Right atrium auricular region (tissue), 2 donors: ENCODE measurements around the gene NIPAL3. TPM values are rescaled to one million over a fixed set of nuclear protein-coding genes. Genes with fewer than 3 reads are reported as not detected.

Experiments
- DNase-seq: peaks from one replicate; pipeline ENCODE4 v3.0.0-alpha.2; 2019; ENCODE audit warnings: low spot score
- H3K27ac ChIP-seq, 2 donors: fragments of 200-600 bp; sonication (generic); 1 replicate in 1 of 2; 2 replicates in 1 of 2; pipeline ENCODE4 v1.5.1; 2016 to 2019
- H3K27me3 ChIP-seq, 2 donors: fragments of 200-600 bp; sonication (generic); one replicate each; pipeline versions ENCODE4 v1.5.1 to v1.6.0; 2017 to 2019
- H3K36me3 ChIP-seq: fragments of 200-600 bp; sonication (generic); one replicate; pipeline ENCODE4 v1.5.1; 2016
- H3K4me1 ChIP-seq, 2 donors: fragments of 200-600 bp; sonication (generic); one replicate each; pipeline versions ENCODE4 v1.5.1 to v1.6.0; 2017 to 2019
- H3K4me3 ChIP-seq, 2 donors: fragments of 200-600 bp; sonication (generic); 1 replicate in 1 of 2; 2 replicates in 1 of 2; pipeline ENCODE4 v1.5.1; 2017 to 2019; ENCODE audit warnings: mild to moderate bottlenecking in 1 of 2, moderate library complexity in 1 of 2
- H3K9me3 ChIP-seq, 2 donors: fragments of 200-600 bp; sonication (generic); one replicate each; pipeline ENCODE4 v1.5.1; 2019
- CTCF ChIP-seq, 2 donors: fragments of 200-600 bp; sonication (generic); IDR thresholded peaks; one replicate each; pipeline ENCODE4 v1.5.1; 2019; ENCODE audit warnings: antibody characterized with exemption in 2 of 2
- total RNA-seq, 2 donors: library from RNA; depleted of rRNA; stranded (reverse); fragments of >200 nt; gene quantifications; one replicate each; pipeline ENCODE4 v1.1.0, GENCODE V29; 2016

Gene NIPAL3
- total RNA-seq, 2 donors from 2014 or later, result 34.8 to 43.3 TPM

GRCh38 chr1:24474193-24474592, 58.6 kb downstream of the NIPAL3 start:
- Histone ChIP-seq H3K27me3 (no peaks in the 10 kb centered on the region), H3K4me1 (no peaks in the 10 kb centered on the region), H3K36me3 (no peaks in the 10 kb centered on the region), H3K9me3 (no peaks in the 10 kb centered on the region), H3K27ac (no peak overlapping the region), H3K4me3 (no peak overlapping the region)
- no peak for TF ChIP-seq CTCF (IDR thresholded peaks at IDR 0.05)
- no peak for DNase-seq

DNA sequence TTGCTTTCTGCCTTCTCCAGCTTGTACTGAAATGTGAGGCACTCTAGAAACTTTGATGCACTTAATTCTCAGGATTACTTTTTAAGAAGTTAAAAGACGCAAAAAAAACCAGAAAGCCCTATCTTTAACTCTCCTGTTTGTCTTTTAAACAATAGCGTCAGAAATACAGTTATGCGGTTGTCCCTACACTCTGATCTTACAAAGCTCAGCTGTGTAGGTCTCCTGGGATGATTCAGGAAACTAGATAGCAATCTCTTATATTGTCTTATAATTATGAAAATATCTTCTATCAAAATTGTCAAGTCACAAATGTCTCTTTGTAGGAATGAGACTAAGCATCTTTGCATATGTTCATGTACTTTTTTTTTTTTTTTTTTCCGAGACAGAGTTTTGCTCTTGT, 60.1 kb downstream of the NIPAL3 start:
- no peaks in the 10 kb centered on the region for H3K27me3 ChIP-seq
- H3K4me3 ChIP-seq, result no peak overlapping the region
- no peaks in the 10 kb centered on the region for H3K36me3 ChIP-seq
- no peak for TF ChIP-seq CTCF (IDR thresholded peaks at IDR 0.05)
- no peak for DNase-seq
- H3K9me3 ChIP-seq, result no peaks in the 10 kb centered on the region
- H3K27ac ChIP-seq, result no peak overlapping the region
- no peaks in the 10 kb centered on the region for H3K4me1 ChIP-seq

DNA sequence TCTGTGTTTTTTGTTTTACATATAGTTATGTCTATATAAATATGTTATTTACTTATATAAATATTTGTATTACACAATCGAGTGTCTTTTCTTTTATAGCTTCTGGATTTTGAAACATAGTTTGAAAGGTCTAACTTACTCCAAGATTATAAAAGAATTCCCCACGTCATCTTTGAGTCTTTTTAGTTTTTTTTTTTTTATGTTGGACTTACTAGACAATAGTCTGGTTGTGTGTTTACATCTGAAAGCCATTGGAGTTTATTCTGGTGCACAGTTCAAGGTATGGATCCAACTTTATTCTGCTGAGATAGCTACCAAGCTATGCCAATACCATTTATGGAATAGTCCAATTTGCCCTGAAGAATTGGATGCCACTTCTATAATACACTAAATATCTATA, 61.0 kb downstream of the NIPAL3 start:
- H3K4me1 ChIP-seq, result no peaks in the 10 kb centered on the region
- no peaks in the 10 kb centered on the region for H3K27me3 ChIP-seq
- H3K27ac ChIP-seq, result no peak overlapping the region
- no peaks in the 10 kb centered on the region for H3K9me3 ChIP-seq
- H3K4me3 ChIP-seq, result no peak overlapping the region
- H3K36me3 ChIP-seq, result no peaks in the 10 kb centered on the region
- TF ChIP-seq CTCF (IDR thresholded peaks at IDR 0.05), result no peak
- DNase-seq, result no peak

DNA sequence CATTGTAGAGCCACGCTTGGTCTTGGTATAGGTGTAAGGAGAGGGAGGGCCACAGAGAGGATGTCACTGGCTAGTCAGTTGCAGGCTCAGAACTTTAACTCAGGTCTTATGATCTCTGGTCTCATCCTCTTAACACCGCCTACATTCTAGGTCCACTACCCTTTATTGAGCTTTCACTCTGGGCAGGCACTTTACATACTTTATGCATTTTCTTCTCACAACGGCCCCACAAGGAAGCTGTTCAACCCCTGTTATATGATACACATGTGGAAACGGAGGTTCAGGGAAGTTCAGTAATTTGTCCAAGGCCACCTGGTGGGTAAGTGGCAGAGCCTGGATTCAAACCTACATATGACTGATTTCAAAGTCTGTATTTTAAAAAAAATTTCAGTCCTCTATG, 61.7 kb downstream of the NIPAL3 start:
- Histone ChIP-seq H3K36me3 (no peaks in the 10 kb centered on the region), H3K4me1 (no peaks in the 10 kb centered on the region), H3K4me3 (no peak overlapping the region), H3K27ac (no peak overlapping the region), H3K27me3 (no peaks in the 10 kb centered on the region), H3K9me3 (no peaks in the 10 kb centered on the region)
- DNase-seq, result no peak
- no peak for TF ChIP-seq CTCF (IDR thresholded peaks at IDR 0.05)

- DNase-seq, result no peak
- Histone ChIP-seq H3K9me3 (no peaks in the 10 kb centered on the region), H3K36me3 (no peaks in the 10 kb centered on the region), H3K27me3 (no peaks in the 10 kb centered on the region), H3K27ac (no peak overlapping the region), H3K4me3 (no peak overlapping the region), H3K4me1 (no peaks in the 10 kb centered on the region)
- no peak for TF ChIP-seq CTCF (IDR thresholded peaks at IDR 0.05)
Observed at GRCh38 chr1:24481101-24481500, 65.5 kb downstream of the NIPAL3 start.

DNA sequence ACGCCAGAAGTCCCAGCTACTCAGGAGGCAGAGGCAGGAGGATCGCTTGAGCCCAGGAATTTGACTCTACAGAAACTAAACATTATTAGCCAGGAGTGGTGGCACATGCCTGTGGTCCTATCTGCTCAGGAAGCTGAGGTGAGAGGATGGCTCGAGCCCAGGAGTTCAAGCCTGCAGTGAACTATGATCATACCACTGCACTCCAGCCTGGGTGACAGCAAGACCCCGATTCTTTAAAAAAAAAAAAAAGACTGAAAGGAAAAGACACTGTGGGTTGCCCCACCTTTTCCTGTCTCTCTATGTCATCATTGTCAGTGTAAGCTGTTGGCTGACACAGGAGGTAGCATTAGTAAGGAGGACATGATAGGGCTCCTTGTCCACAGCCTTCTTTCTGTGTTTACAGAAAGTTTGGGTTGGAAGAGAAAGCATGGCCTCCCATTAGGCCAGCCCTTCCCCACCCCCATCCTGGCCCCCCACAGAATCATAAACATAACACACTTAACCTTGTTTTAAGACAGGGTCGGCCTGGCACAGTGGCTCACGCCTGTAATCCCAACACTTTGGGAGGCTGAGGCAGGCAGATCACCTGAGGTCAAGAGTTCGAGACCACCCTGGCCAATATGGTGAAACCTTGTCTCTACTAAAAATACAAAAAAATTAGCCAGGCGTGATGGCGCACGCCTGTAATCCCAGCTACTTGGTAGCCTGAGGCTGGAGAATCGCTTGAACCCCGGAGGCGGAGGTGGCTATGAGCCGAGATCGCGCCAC, 66.4 kb downstream of the NIPAL3 start:
- H3K27ac ChIP-seq, result no peak overlapping the region
- H3K4me1 ChIP-seq, result no peaks in the 10 kb centered on the region
- no peaks in the 10 kb centered on the region for H3K9me3 ChIP-seq
- no peak overlapping the region for H3K4me3 ChIP-seq
- H3K27me3 ChIP-seq, result no peaks in the 10 kb centered on the region
- TF ChIP-seq CTCF (IDR thresholded peaks at IDR 0.05), result no peak
- H3K36me3 ChIP-seq, result no peaks in the 10 kb centered on the region
- DNase-seq, result no peak
